Common myeloid progenitor, CD34-positive (primary cell): ENCODE data around the gene RDH5.
"Not testable (repeated sequence)": the region's sequence is repeated elsewhere in the genome, so short reads cannot be mapped to it uniquely, and the experiment has no call there.

Experiments
- CTCF ChIA-PET: fragments of 350-600 bp; sonication (Branson Sonifier 250); formaldehyde crosslinking; loops from one replicate; lab custom pipeline; 2021; ENCODE audit warnings: antibody characterized with exemption; lab: Charles Lee
- POLR2A ChIA-PET: fragments of 350-600 bp; sonication (Branson Sonifier 250); formaldehyde crosslinking; loops from one replicate; lab custom pipeline; 2021; ENCODE audit warnings: antibody characterized with exemption; lab: Charles Lee
- DNase-seq, 3 donors: peaks; one replicate each; pipeline versions ENCODE4 v3.0.0 to v3.0.0-alpha.2; 2013
- H3K27ac ChIP-seq, 2 experiments: 1 replicate in 1 of 2; 2 replicates in 1 of 2; pipeline ENCODE4 v1.7.0; 2013; ENCODE audit warnings: inconsistent platforms in 2 of 2, low read length in 2 of 2, mild to moderate bottlenecking in 2 of 2, low read depth in 1 of 2, moderate library complexity in 1 of 2; ENCODE audit not compliant: severe bottlenecking in 2 of 2, insufficient read depth in 1 of 2, poor library complexity in 1 of 2
- H3K27me3 ChIP-seq, 5 experiments: replicated peaks in 2 of 5; 1 replicate in 3 of 5; 2 replicates in 2 of 5; pipeline versions ENCODE4 v1.6.1 to v1.7.0; 2013; ENCODE audit warnings: low read length in 4 of 5, mild to moderate bottlenecking in 2 of 5, moderate library complexity in 2 of 5, inconsistent platforms in 1 of 5; ENCODE audit not compliant: insufficient read depth in 5 of 5, control insufficient read depth in 4 of 5
- H3K36me3 ChIP-seq, 4 experiments: 1 replicate in 2 of 4; 2 replicates in 2 of 4; pipeline versions ENCODE4 v1.6.1 to v1.7.0; 2013; ENCODE audit warnings: low read length in 3 of 4, control low read depth in 1 of 4, mild to moderate bottlenecking in 1 of 4; ENCODE audit not compliant: control insufficient read depth in 4 of 4, insufficient read depth in 4 of 4
- H3K4me1 ChIP-seq, 4 experiments: 1 replicate in 3 of 4; 2 replicates in 1 of 4; pipeline versions ENCODE4 v1.6.1 to v1.7.1; 2013; ENCODE audit warnings: low read length in 3 of 4, mild to moderate bottlenecking in 3 of 4, control low read depth in 1 of 4, inconsistent platforms in 1 of 4, moderate library complexity in 1 of 4; ENCODE audit not compliant: control insufficient read depth in 4 of 4, insufficient read depth in 4 of 4; ENCODE audit errors: control extremely low read depth in 1 of 4
- H3K4me3 ChIP-seq, 7 experiments: 1 replicate in 4 of 7; 2 replicates in 3 of 7; pipeline versions ENCODE4 v1.5.1 to v1.7.0; 2013; ENCODE audit warnings: mild to moderate bottlenecking in 7 of 7, low read length in 6 of 7, moderate library complexity in 6 of 7, inconsistent platforms in 2 of 7, low read depth in 2 of 7, control low read depth in 1 of 7; ENCODE audit not compliant: insufficient read depth in 4 of 7, control insufficient read depth in 1 of 7; ENCODE audit errors: extremely low read depth in 1 of 7
- H3K9me3 ChIP-seq, 5 experiments: 1 replicate in 4 of 5; 2 replicates in 1 of 5; pipeline versions ENCODE4 v1.6.1 to v1.7.1; 2013; ENCODE audit warnings: low read length in 4 of 5, mild to moderate bottlenecking in 2 of 5, inconsistent platforms in 1 of 5, low read depth in 1 of 5, moderate library complexity in 1 of 5; ENCODE audit not compliant: control insufficient read depth in 4 of 5, insufficient read depth in 2 of 5; ENCODE audit errors: control extremely low read depth in 1 of 5
- WGBS: methylation state at CpG from one replicate; pipeline ENCODE4 v1.1.5; 2013; ENCODE audit not compliant: insufficient coverage; 5-methylcytosine and 5-hydroxymethylcytosine counted together

Gene RDH5

GRCh38 chr12:55757701-55758100 is 37.5 kb downstream of the RDH5 start:
- no peaks in the 10 kb centered on the region for H3K4me1 ChIP-seq
- peak overlapping the region in 1 of 2 experiments; percentile 11 for H3K27ac ChIP-seq
- H3K4me3 ChIP-seq, result no peak overlapping the region
- POLR2A ChIA-PET, result interaction anchor here (1.0 kb wide), 1 partner anchor 60 kb away, joined by 3 read pairs; the partner anchor contains the start of gene SARNP
- peaks cover 0 to 2% (median 0%) of the 10 kb centered on the region in 5 experiments for H3K9me3 ChIP-seq
- peaks cover 31 to 87% (median 60%) of the 10 kb centered on the region in 4 experiments for H3K36me3 ChIP-seq
- no peaks in the 10 kb centered on the region for H3K27me3 ChIP-seq
- CTCF ChIA-PET, result interaction anchor here (1.5 to 13.0 kb wide), 2 partner anchors 15 to 24 kb away, joined by 3 to 145 read pairs; partner anchors contain the start of gene GDF11
- 90% methylated on average over 1 of the region's 2 CpGs for WGBS
- no peak for DNase-seq

GRCh38 chr12:55758575-55758974 is 38.4 kb downstream of the RDH5 start:
- not testable (repeated sequence) for H3K9me3 ChIP-seq, DNase-seq, H3K27ac ChIP-seq, H3K4me3 ChIP-seq, H3K4me1 ChIP-seq, H3K27me3 ChIP-seq
- ChIA-PET CTCF (interaction anchor here (0.7 to 13.0 kb wide), 2 partner anchors 15 to 214 kb away, joined by 4 to 145 read pairs; partner anchors contain the start of gene GDF11), POLR2A (interaction anchor here (1.0 kb wide), 1 partner anchor 59 kb away, joined by 3 read pairs; the partner anchor contains the start of gene SARNP)
- 100% methylated on average over 3 of the region's 4 CpGs for WGBS
- peaks cover 30 to 86% (median 59%) of the 10 kb centered on the region in 4 experiments for H3K36me3 ChIP-seq

DNA sequence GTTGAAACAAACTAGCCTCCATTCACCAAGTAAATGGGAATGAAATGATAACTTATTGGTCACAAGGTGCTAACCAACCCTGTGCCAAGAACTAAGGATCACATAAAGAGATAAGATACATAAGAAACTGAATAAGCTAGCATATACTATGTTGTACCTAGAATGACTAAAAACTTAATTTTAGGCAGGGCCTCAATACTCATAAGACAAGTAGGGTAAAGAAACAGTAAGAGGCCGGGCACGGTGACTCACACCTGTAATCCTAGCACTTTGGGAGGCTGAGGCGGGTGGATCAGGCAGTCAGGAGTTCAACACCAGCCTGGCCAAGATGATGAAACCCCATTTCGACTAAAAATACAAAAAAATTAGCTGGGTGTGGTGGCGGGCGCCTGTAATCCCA is 40.5 kb downstream of the RDH5 start:
- Histone ChIP-seq H3K27me3 (no peaks in the 10 kb centered on the region), H3K9me3 (peaks cover 0 to 2% (median 0%) of the 10 kb centered on the region in 5 experiments), H3K36me3 (peaks cover 28 to 74% (median 49%) of the 10 kb centered on the region in 4 experiments), H3K4me3 (no peak overlapping the region), H3K4me1 (no peaks in the 10 kb centered on the region), H3K27ac (no peak overlapping the region)
- ChIA-PET POLR2A (no interaction called here), CTCF (interaction anchor here (1.4 to 13.0 kb wide), 3 partner anchors 9 to 17 kb away, joined by 3 to 145 read pairs (median 12); partner anchors contain the start of gene GDF11)
- DNase-seq, result no peak
- 98% methylated on average over 6 of the region's 6 CpGs for WGBS

- no peak overlapping the region for H3K4me3 ChIP-seq
- no peak overlapping the region for H3K27ac ChIP-seq
- peaks cover 0 to 2% (median 0%) of the 10 kb centered on the region in 5 experiments for H3K9me3 ChIP-seq
- H3K4me1 ChIP-seq, result no peaks in the 10 kb centered on the region
- ChIA-PET POLR2A (no interaction called here), CTCF (interaction anchor here (3.8 to 13.0 kb wide), 2 partner anchors 11 to 19 kb away, joined by 12 to 145 read pairs; partner anchors contain the start of gene GDF11)
- no peaks in the 10 kb centered on the region for H3K27me3 ChIP-seq
- no peak for DNase-seq
- H3K36me3 ChIP-seq, result peaks cover 24 to 70% (median 42%) of the 10 kb centered on the region in 4 experiments
Measured at GRCh38 chr12:55762646-55763045, 42.5 kb downstream of the RDH5 start.

DNA sequence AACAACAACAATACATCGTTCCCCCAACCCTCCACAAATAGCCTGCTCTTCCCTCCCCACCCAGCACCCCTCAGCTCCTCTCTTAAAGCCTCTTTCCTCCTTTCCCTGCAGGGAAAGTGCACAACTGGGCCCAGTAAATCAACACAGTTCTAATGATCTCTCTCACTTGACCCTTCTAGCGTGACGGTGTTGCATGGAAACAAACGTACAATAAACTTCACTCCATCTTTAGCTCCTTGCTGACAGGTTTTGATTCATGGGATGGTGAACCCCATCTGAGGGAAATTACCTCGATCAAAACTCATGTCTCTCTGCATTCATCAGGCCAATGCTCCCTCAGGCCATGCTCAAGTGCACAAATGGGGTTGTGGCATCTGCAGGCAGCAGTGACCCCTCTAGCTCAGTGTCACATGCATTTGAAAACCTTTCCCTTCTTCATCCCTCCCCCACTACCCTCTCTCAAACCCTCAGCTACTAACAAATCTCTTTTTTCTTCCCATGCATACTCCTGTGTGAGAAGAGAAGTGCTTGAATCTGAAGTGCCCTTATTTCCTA is 45.6 kb downstream of the RDH5 start:
- peaks cover 17 to 61% (median 32%) of the 10 kb centered on the region in 4 experiments for H3K36me3 ChIP-seq
- ChIA-PET POLR2A (no interaction called here), CTCF (interaction anchor here (0.7 to 1.7 kb wide), 6 partner anchors 9 to 31 kb away, joined by 3 to 6 read pairs (median 3); no protein-coding TSS in a partner anchor)
- no peak for DNase-seq
- 91% methylated on average over 4 of the region's 5 CpGs for WGBS
- H3K4me1 ChIP-seq, result no peaks in the 10 kb centered on the region
- H3K27me3 ChIP-seq, result no peaks in the 10 kb centered on the region
- H3K9me3 ChIP-seq, result no peaks in the 10 kb centered on the region
- no peak overlapping the region for H3K27ac ChIP-seq
- no peak overlapping the region for H3K4me3 ChIP-seq

GRCh38 chr12:55767156-55767555 is 47.0 kb downstream of the RDH5 start:
- ChIA-PET CTCF (interaction anchor here (1.0 to 1.3 kb wide), 4 partner anchors 14 to 173 kb away, joined by 3 read pairs; no protein-coding TSS in a partner anchor), POLR2A (no interaction called here)
- peaks cover 15 to 62% (median 40%) of the 10 kb centered on the region in 4 experiments for H3K36me3 ChIP-seq

GRCh38 chr12:55771736-55772135 is 51.5 kb downstream of the RDH5 start:
- WGBS, result 98% methylated on average over 5 of the region's 6 CpGs
- DNase-seq, result no peak
- CTCF ChIA-PET, result interaction anchor here (0.6 to 3.3 kb wide), 8 partner anchors 11 to 1291 kb away, joined by 3 to 13 read pairs (median 4); no protein-coding TSS in a partner anchor
- POLR2A ChIA-PET, result no interaction called here
- Histone ChIP-seq H3K4me3 (no peak overlapping the region), H3K9me3 (no peaks in the 10 kb centered on the region), H3K27ac (no peak overlapping the region), H3K4me1 (no peaks in the 10 kb centered on the region), H3K27me3 (no peaks in the 10 kb centered on the region), H3K36me3 (peaks cover 10 to 46% (median 36%) of the 10 kb centered on the region in 4 experiments)

More at GRCh38 chr12:55767156-55767555, 47.0 kb downstream of the RDH5 start:
- Histone ChIP-seq H3K4me3 (no peak overlapping the region), H3K27ac (no peak overlapping the region), H3K9me3 (no peaks in the 10 kb centered on the region), H3K27me3 (no peaks in the 10 kb centered on the region), H3K4me1 (no peaks in the 10 kb centered on the region)
- no peak for DNase-seq
- no CpG with 5 or more reads among the region's 4 CpGs for WGBS
